ENCODE data around the gene ROBO1. TPM values are rescaled to one million over a fixed set of nuclear protein-coding genes. Genes with fewer than 3 reads are reported as not detected.

Gene ROBO1
- total RNA-seq, 1 donor from 2014 or later = 0.11 TPM

DNA sequence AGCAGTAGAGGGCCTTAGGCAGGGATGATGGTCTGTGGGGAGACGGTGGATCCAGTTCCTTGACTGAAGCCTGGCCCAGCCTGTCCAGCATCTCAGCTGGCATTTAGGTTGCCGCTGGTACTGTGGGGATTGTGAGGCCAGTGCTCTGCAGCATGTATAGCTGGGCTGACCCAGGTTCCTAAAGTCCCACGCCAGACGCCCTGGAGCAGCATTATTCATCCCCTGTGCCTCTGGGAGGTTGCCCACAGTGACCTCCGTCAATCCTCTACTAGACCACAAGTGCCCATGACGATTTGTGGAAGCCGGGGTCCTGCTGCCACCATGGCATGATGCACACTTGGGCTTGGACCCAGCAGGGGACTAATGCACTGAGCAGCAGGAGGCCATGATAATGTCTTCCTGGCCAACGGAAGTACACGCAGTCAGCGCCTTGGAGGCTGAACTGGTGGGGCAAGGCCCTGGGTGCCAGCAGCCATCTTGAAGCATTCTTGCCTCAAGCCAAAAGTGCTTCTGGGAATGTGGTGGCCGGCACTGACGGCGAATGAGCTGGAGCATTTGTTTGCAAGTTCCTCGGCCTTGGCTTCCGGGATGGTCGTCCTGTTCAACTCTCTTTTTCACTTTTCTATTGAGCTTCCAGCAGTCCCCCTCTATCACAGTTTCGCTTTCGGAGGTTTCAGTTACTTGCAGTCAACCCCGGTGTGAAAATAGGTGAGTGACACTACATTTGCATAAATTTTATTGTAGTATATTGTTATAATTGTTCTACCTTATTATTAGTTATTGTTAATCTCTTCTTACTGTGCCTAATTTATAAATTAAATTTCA, 949.4 kb downstream of the ROBO1 start:
- intact Hi-C loops (cut with micrococcal nuclease) = no loop called here

DNA sequence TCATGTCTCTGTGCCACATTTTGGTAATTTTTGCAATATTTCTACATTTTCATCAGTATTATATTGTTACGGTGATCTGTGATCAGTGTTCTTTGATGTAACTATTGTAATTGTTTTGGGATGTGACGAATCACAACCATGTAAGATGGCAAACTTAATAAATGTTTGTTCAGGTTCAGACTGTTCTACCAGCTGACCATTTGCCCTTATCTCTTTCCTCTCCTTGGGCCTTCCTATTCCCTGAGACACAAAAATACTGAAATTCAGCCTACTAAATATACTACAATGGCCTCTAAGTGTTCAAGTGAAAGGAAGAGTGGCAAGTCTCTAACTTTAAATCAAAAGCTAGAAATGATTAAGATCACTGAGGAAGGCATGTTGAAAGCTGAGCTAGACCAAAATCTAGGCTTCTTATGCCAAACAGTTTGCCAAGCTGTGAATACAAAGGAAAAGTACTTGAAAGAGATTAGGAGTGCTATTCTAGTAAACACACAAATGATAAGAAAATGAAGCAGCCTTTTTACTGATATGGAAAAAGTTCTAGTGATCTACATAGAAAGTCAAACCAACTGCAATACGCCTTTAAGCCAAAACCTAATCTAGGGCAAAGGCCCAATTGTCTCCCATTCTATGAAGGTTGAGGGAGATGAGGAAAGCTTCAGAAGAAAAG, 952.8 kb downstream of the ROBO1 start:
- intact Hi-C loops (cut with micrococcal nuclease) = no loop called here

DNA sequence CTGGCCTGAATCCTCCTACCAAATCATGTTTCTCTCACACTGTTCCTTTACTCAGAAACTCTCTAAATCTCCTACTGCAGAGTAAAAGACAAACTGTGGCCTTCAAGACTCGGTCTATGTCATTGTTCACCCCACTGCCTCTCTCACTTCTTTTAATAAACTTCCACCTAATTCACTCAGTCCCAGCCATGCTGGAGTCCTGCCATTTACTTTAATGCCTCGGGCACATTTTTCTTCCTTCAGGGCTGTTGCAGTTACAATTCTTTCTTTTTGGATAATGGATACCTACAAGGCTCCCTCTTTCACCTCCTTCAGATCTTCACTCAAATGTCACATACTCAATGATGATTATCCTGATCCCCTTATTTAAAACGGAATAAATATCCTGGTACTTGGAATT, 955.6 kb downstream of the ROBO1 start:
- intact Hi-C loops (cut with micrococcal nuclease) = no loop called here

DNA sequence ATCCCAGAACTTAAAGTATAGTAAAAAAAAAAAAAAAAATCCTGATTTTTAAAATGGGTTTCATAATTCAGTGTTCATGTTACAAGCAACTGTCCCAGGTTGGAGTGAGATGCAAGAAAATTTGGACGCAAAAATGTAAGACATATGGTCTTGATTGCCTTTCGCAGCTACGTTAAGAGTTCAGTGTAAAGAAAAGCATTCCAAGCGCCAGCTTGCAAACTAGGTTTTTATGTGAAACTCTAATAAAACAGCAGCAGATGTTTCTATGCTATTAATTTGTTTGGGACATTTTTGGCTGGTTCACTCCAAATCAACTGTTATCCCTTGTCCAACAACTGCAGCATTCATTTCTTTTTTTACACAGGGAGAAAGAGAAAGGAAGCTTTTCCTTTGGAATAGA, 957.8 kb downstream of the ROBO1 start:
- intact Hi-C loops (cut with micrococcal nuclease) = no loop called here

DNA sequence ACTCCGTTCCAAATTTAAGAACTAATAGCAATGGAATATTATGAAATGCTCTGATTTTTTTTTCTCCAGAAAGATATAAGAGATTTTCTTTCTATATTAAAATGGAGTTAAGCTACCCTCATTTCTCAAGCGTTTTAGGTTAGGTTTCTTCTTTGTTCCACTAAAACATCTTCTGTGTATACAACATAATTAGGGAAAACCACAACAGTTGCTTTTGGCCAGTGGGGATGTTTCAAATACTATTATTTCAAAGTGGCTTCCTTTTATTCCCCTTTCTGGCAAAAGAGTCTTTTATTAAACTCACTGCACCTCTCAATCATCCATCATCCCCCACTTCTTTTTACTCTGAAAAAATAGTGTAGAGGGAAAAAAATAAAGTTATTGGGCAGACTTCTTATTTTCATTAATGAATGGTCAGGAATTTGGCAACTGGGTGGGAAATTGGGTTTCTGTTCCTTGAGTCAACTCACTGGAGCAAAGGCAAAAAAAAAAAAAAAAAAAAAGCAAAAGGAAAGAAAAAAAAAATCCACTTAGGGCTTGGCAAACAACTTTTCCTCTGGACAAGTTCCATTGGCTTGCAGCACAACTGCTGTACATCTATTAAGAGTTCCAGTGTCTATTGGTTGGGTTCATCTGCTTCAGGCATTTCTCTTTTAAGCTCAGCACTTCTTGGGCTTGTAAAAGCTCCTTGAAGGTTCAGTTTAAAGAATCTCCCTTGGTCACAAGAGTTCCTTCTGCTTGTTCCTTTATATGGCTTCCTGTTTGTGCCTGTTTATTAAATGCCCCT, 963.4 kb downstream of the ROBO1 start:
- intact Hi-C loops (cut with micrococcal nuclease) = no loop called here

DNA sequence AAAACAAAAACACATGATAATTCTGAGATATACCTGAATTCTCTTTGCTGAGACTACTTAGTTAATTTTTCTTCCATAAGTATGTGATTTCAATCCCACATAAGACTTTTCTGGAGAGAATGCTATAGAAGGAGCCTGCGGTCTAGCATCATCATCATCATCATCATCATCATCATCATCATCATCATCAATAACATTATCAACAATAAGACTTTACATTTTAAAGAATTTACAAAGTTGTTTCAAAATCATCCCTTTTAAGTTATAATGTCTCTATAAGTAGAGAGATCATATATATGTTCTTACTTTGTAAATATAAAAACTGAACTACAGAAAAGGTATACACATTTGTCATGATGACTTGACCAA, 965.3 kb downstream of the ROBO1 start:
- intact Hi-C loops (cut with micrococcal nuclease) = no loop called here

DNA sequence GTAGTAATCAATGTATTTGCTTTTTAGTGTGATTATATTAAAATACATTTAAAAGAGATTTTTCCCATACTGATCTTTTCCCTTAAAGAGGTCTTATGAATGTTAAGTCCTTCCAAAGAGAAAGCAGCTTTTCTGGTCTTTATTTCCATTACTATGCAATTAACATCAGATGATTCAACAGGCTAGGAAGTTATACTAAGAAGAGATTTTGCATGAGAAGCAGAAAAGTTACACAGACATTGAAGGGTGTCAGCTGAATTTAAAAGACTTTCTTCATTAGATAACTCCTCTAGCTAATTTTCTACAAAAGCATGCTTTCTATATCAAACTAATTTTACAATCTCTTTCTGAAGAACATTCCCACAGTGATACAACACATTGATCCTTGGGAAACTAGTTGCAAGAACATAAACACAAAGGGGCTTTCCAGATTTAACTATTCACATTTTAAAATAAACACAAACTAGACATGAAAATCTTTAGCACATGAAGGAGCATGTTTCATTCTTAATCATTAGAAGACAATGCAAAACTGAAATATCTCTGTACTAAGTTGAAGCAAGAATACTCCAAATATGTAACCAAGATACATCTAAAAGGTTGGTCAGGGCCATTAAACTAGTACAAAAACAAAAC, 965.8 kb downstream of the ROBO1 start:
- intact Hi-C loops (cut with micrococcal nuclease) = no loop called here

DNA sequence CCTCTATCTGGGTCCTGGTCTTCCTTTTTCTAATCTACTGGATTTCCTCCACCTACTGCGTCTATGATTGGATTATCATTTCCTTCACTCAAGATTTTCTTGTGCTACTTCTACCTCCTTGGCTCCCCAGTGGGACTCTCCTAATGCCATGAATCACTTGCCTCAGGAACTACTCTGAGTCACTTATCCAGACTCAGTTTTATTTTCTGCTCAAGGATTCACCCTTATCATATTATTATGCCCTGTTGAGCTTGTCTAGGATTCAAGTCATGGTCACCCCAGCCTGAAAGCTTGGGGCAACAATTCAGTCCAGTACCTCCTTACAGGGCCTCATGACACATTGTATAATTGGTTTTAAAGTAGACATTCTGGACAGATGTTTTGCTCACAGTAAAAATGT, 968.1 kb downstream of the ROBO1 start:
- intact Hi-C loops (cut with micrococcal nuclease) = no loop called here

DNA sequence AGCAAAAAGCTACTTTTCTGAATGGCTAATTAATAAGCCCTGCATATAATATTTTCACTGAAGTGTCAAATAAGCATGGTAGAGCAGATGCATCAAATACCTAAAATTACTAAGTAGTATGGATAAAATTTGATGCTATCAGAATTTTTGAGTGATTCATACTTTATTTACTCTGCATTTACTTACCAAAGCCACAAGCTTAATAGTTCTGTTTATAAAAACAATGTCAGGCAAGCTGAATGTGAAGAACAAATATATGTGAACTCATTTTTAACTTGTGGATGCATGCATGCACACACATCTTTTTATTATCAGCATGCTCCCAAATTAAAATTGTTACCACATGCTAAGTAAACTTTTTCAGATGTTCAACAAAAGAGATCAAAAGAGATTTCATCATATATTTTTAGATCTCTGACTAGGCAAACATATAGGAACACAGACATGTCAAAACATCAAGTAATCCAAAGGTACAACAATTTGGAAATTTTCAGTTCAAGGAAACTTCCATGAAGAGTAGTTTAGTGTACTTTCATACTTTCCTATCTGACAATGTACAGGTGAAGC, 969.4 kb downstream of the ROBO1 start:
- intact Hi-C loops (cut with micrococcal nuclease) = no loop called here

DNA sequence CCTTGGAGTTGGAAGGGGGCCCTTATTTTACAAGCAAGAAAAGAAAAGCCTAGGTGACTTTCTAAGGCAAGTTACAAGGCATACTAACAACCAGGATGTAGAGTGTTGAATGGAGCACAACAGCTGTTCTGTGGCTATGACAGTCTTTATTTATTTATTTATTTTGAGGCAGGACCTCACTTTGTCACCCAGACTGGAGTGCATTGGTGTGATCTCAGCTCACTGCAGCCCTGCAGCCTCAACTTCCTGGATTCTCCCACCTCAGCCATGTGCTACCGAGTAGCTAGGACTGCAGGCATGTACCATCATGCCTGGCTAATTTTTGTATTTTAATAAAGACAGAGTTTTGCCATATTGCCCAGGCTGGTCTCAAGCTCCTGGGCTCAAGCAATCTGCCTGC, 973.4 kb downstream of the ROBO1 start:
- intact Hi-C loops (cut with micrococcal nuclease) = no loop called here

DNA sequence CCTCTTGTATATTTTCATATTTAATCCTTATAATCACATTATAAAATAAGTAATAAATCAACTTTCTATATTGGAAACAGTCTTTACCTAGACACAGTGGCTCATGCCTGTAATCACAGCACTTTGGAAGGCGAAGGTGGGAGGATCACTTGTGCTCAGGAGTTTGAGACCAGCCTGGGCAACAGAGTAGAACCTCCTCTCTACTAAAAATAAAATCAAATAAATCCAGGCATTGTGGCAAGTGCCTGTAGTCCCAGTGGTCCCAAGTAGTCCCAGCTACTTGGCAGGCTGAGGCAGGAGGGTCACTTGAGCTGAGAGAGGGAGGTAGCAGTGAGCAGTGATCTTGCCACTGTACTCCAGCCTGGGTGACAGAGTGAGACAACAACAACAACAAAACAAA, 975.1 kb downstream of the ROBO1 start:
- intact Hi-C loops (cut with micrococcal nuclease) = no loop called here

DNA sequence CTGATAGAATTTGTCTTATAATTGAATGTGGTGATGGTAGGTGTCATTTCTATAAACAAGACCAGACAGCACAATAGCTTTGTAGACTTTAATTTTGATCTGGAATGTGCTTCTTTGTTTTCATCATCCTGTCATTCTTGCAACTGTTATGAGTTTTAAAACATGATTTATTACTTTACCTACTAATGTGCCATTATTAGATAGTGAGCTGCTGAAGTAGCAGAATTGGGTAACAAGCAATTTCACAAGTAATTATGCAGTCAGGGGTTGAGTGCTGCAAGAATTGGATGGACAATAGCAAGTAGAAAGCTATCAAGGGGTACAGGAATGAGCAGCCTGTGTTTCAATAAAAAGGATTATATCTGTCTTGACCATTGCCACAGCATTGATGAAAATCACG, 975.6 kb downstream of the ROBO1 start:
- intact Hi-C loops (cut with micrococcal nuclease) = no loop called here

DNA sequence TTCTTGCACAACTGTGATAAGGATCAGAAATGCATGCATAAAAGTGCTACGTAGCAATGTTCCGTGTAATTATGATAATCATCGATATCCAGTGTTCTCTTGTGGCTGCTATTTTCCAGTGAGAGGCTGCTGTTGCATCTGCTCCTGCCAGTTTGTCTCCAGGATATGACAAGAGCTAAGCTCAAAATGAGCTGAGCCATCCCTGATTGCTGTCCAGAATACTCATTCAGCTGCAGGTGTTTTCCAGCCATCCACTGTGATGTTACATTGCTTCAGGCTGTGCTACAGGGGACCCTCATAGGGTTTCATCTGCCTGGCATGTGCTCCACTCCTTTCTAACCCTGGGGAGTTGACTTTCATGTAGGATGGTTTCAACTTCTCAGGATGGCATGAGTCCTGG, 976.0 kb downstream of the ROBO1 start:
- intact Hi-C loops (cut with micrococcal nuclease) = no loop called here

DNA sequence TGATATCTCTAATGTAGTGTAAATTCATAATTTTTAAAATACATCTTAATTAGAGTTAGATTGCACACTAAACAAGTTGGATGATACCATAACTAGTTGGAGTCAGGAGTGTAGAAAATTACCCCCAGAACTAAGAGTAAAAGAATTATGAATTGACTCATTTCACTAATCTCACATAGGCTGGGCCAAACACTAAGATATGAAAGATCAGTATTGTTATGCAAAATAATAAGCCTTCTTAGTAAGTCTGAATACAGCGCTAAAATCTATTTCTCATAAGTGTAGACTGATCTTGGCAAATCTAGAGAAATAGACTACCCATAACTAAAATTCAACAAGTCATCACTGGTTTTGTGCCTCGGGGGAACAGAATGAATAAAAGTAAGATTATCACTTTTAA, 979.0 kb downstream of the ROBO1 start:
- intact Hi-C loops (cut with micrococcal nuclease) = no loop called here

DNA sequence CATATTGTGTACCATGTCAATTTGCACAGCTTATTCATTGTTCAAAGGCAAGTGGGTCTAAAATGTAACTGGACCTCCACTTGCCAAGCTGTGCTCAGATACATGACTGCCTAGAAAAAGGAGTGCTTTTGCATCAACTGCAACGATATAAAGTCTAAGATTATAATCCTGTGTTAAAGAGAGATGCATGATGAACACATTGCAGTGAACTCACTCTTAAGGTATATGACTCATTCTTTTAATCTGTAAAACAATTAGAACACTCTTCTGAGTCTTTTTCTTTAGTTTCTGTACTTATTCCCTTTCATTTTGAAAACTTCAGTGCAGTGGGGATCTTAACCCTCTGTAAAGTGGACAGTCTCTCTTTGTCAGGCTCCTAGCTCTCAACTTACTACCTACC, 982.8 kb downstream of the ROBO1 start:
- intact Hi-C loops (cut with micrococcal nuclease) = no loop called here

DNA sequence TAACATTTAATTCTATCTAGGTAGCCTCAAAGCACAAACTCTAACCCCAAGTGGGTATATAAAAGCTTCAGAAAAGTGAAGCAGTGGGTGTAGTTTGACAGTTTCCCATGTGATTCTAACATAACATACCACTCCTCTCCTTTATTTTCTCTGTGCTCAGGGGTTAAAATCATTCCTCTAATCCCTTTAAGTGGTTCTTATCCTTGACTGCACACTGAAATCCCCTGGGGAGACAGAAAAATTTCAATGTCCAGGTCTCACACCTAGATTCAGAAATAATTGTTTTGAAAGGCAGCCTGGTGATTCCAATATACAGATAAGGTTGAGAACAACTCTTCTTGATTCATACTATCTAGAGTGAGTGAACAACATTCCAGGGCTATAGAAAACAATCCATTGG, 986.4 kb downstream of the ROBO1 start:
- intact Hi-C loops (cut with micrococcal nuclease) = no loop called here

DNA sequence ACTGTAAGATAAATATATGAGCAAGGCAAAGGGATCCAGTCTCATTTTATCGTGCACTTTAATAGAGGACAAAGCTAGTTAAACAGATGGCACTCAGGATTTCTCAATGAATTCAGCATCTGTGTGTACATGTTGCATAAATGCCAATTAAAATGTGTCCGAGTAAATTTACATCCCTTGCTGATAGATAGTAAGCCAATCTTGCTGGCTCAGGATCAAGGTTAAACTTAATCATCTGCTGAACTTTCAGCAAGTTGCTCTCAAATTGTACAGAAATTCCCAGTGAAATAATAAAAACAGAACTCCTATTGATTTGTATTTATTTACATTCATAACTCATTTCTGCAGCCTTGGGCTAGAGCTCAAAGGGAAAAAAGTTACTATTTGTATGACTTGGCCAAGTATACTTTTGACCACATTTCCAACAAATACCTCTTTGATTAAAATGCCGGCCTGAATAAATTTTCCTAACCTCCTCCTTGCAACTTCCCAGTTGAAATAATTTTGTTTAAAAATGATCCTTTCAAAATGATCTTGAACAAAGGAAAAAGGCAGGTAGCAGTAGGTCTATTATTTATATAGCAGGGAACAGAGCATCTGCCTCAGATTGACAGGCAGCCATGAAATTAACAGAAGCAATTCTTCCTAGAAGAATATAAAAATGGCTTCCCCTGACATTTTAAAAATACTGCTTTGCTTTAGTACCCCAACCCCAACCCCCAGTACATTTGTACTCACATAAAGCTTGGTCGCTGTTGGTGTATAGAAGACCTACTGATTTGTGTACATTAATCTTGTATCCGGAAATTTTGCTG, 1001.9 kb downstream of the ROBO1 start:
- intact Hi-C loops (cut with micrococcal nuclease) = no loop called here

DNA sequence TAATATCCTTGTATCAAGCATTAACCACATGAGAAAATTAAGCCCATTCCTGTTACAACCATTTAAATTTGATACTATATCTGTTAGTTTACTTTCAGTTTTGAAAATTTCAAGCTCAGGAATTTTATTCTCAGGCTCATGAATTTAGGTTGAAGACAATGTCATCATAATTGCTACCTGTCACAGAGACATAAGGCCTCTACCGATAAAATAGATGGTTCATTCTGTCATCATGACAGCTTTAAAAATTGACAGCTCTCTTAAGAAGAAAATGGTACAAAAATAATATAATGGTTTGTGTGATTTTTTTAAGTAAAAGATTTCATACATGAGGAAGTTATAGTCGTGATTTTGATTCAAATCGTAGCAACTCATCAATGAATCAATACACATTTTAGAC, 1003.2 kb downstream of the ROBO1 start:
- intact Hi-C loops (cut with micrococcal nuclease) = no loop called here

DNA sequence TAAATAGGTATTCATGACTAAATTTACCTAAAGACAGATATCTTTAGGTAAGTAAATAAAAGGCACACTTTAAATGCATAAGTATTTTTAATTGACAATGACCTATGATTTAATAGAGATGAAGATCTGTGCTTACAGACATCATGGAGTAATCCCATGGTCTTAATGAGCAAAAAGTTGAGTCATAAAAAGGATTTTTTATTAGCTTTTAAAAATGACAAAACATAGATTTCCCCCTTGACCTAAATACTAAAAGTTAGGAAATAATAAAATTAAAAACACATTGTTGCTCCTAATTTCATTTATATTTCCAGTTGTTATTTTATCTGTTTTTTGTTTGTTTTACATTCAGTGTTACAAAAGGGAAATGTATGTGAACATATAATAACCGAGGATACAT, 1005.7 kb downstream of the ROBO1 start:
- intact Hi-C loops (cut with micrococcal nuclease) = no loop called here

DNA sequence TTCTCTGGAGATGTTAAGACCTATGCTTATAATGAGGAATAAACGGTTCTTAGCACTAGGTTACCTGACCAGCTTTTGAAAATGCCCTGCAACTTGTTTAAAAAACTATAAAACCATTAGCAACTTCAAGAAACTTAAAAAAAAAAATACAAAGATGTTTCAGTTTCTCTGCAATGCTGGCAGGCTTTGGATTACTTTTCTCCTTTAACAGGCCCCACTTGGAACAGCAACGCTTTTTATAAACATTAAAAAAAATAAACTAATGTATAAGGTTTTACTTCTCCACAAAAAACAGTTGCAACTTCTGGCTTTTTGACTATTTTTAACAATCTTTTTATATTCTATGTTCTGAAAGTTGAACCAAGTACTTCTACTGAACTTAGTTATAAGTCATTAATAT, 1006.7 kb downstream of the ROBO1 start:
- intact Hi-C loops (cut with micrococcal nuclease) = no loop called here

DNA sequence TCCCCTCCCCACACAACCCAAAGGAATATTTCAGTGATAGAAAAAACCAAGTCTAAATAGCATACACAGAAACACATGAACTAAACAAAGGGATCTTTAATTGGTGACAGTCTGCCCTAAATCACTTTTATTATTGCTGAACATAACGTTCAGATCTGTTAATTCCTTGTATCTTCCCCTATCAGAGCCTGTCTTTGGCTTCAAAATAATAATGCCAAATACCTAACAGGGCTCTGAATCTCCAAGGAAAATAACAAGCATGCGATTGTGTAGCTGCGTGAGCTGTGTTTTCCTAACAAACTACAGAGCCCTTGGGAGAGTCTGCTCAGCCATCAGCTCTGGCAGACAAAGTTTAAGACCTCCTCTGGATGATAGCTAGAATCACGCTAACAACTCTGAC, 1010.1 kb downstream of the ROBO1 start:
- intact Hi-C loops (cut with micrococcal nuclease) = no loop called here

Data from T-helper 2 cell treated with Interferon-gamma antibody and Interleukin-4, amounts not matched to agents 100 ng/mL and 5 ng/mL, for 36 hours (primary cell).